ENCODE data around the gene KIAA1671.

- TF ChIP-seq POLR2AphosphoS5 (IDR thresholded peaks at IDR 0.05) (no peak), POLR2A (IDR thresholded peaks at IDR 0.05) (no peak), EP300 (IDR thresholded peaks at IDR 0.05; ENCODE audit: low read depth) (no peak)
- TF ChIP-seq, protein P1, sequence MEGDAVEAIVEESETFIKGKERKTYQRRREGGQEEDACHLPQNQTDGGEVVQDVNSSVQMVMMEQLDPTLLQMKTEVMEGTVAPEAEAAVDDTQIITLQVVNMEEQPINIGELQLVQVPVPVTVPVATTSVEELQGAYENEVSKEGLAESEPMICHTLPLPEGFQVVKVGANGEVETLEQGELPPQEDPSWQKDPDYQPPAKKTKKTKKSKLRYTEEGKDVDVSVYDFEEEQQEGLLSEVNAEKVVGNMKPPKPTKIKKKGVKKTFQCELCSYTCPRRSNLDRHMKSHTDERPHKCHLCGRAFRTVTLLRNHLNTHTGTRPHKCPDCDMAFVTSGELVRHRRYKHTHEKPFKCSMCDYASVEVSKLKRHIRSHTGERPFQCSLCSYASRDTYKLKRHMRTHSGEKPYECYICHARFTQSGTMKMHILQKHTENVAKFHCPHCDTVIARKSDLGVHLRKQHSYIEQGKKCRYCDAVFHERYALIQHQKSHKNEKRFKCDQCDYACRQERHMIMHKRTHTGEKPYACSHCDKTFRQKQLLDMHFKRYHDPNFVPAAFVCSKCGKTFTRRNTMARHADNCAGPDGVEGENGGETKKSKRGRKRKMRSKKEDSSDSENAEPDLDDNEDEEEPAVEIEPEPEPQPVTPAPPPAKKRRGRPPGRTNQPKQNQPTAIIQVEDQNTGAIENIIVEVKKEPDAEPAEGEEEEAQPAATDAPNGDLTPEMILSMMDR (IDR thresholded peaks at IDR 0.05): no peak
Observed at GRCh38 chr22:25090225-25090890, 137.8 kb downstream of the KIAA1671 start.

Data from transverse colon (tissue), 4 donors.